SH-SY5Y (cell line): ENCODE measurements around the gene BEND2.

Experiments
- GATA2 ChIP-seq: IDR thresholded peaks from 2 replicates; pipeline ENCODE4 v1.6.1; 2011; ENCODE audit warnings: mild to moderate bottlenecking, low read depth, low read length
- GATA3 ChIP-seq: IDR thresholded peaks from 2 replicates; pipeline ENCODE4 v1.6.1; 2011; ENCODE audit warnings: low read depth, mild to moderate bottlenecking, low read length, moderate library complexity

GRCh38 chrX:18151157-18151556, 69.5 kb downstream of the BEND2 start:
- TF ChIP-seq GATA2 (no peak), GATA3 (no peak)
